ENCODE data around the gene CFAP46.

Gene CFAP46

DNA sequence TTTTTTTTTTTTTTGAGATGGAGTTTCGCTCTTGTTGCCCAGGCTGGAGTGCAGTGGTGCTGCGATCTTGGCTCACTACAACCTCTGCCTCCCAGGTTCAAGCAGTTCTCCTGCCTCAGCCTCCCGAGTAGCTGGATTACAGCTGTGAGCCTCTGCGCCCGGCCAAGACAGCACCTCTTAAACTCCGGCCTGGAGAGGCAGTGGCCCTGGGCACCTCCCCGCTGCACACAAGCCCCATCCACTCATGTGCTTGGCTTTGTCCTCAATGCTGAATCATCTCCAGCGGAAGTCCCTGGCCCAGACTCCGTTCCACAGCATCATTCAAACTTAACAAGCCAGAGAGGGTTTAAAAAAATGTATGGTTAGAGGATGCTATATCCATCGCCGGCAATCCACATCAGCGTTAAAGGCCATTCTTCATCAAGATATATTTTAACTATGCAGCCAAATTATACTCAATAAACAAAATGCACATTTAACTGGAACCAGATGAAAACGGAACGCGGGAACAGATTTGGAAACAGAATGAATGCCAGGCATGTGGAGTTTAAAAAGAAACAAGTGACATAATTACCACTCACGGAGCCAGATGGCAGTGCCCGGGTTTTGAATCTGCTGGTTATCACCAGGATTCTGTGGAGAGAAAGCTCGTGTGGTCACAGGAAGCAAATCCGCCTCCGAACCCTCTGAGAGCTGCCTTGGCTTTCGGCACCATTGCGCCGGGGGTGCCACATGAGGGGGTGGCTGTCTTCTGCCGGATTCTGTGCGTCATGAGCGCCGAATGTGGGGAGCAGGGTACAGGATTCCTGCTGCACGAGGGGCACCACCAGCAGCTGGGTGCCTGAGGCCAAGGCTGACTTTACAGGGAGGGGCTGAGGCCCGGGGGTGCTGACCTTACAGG lies 45.6 kb upstream of the CFAP46 start:
- DNase-seq (ENCODE audit: low read depth) = no peak
- TF ChIP-seq, protein P1, sequence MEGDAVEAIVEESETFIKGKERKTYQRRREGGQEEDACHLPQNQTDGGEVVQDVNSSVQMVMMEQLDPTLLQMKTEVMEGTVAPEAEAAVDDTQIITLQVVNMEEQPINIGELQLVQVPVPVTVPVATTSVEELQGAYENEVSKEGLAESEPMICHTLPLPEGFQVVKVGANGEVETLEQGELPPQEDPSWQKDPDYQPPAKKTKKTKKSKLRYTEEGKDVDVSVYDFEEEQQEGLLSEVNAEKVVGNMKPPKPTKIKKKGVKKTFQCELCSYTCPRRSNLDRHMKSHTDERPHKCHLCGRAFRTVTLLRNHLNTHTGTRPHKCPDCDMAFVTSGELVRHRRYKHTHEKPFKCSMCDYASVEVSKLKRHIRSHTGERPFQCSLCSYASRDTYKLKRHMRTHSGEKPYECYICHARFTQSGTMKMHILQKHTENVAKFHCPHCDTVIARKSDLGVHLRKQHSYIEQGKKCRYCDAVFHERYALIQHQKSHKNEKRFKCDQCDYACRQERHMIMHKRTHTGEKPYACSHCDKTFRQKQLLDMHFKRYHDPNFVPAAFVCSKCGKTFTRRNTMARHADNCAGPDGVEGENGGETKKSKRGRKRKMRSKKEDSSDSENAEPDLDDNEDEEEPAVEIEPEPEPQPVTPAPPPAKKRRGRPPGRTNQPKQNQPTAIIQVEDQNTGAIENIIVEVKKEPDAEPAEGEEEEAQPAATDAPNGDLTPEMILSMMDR (IDR thresholded peaks at IDR 0.05; ENCODE audit: control insufficient read depth, extremely low read depth, insufficient read depth) = no peak
- no peak overlapping the region for H3K4me3 ChIP-seq (ENCODE audit: low read depth, low read length)

DNA sequence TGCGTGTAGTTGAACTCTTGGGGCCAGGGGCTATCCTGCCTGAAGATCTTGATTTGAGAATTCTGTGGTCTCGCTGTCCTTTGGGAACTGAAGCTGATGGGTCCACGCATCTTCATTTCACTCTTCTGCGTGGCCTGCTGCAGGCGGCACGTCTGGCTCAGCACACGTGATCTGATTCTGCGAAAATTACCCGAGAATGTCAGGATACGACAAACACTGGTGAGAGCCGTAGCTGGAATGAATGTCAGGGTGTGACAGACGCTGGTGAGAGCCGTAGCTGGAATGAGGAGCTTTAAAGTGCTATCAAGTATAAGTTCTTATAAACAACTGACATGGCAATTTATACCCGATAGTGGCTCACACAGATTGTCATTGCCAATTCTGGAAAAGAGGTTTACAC lies 44.6 kb upstream of the CFAP46 start:
- no peak overlapping the region for H3K4me3 ChIP-seq (ENCODE audit: low read depth, low read length)
- TF ChIP-seq, protein P1 (IDR thresholded peaks at IDR 0.05; ENCODE audit: control insufficient read depth, extremely low read depth, insufficient read depth) = no peak
- no peak for DNase-seq (ENCODE audit: low read depth)

DNA sequence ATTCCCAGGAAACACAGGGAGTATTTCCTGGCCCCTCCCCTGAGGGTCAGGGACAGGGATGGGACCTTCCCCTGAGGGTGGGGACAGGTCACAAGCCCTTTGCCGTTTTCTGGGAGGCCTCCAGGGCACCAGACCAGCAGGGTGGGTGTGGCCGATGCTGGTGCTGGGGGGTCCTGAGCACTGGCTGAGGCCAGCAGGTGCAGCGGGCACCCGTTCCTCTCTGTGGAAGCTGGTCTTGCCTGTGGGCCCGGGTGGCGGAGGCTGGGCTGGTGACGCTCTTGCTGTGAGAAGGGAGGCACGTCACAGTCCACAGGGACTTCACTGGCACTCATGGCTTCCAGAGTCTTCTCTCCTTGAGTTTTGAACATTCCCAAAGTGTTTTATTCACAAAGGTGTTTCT lies 44.2 kb upstream of the CFAP46 start:
- TF ChIP-seq, protein P1 (IDR thresholded peaks at IDR 0.05; ENCODE audit: control insufficient read depth, extremely low read depth, insufficient read depth) = no peak
- no peak overlapping the region for H3K4me3 ChIP-seq (ENCODE audit: low read depth, low read length)
- DNase-seq (ENCODE audit: low read depth) = no peak

DNA sequence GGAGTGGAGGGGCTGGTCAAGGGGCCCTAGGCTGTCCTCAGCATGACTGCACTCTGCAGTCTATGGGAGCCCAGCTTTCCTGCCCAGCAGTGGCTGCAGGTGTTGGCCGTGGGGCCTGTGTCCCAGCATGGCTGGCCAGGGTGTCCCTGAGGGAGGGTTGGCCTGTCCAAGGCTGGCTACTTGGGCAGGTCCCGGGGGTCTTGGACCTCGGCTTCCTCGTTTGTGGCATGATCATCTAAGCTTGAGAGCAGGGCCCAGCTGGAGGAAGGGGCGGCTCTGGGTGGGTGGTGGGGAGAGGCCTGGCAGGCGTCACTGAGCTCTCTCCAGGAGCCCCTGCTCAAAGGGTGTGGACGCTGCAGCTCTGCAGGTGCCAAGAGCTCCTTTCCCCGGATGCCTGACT lies 43.7 kb upstream of the CFAP46 start:
- no peak overlapping the region for H3K4me3 ChIP-seq (ENCODE audit: low read depth, low read length)
- no peak for DNase-seq (ENCODE audit: low read depth)
- TF ChIP-seq, protein P1 (IDR thresholded peaks at IDR 0.05; ENCODE audit: control insufficient read depth, extremely low read depth, insufficient read depth) = no peak

DNA sequence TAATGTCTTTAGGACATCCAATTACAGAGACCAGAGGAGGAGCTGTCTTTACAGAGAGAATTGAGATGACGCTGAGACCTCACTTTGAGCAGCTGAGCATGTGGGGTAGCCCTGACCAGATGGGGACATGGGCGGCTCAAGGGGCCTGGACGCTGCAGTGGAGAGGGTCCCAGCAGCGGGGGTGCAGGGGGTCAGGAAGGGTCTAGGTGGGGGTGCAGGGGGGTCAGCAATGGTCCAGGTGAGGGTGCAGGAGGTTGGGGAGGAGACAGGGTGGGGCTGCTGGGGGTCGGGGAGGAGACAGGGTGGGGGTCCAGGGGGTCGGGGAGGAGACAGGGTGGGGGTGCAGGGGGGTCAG lies 43.2 kb upstream of the CFAP46 start:
- DNase-seq (ENCODE audit: low read depth) = no peak
- H3K4me3 ChIP-seq (ENCODE audit: low read depth, low read length) = no peak overlapping the region
- TF ChIP-seq, protein P1 (IDR thresholded peaks at IDR 0.05; ENCODE audit: control insufficient read depth, extremely low read depth, insufficient read depth) = no peak

DNA sequence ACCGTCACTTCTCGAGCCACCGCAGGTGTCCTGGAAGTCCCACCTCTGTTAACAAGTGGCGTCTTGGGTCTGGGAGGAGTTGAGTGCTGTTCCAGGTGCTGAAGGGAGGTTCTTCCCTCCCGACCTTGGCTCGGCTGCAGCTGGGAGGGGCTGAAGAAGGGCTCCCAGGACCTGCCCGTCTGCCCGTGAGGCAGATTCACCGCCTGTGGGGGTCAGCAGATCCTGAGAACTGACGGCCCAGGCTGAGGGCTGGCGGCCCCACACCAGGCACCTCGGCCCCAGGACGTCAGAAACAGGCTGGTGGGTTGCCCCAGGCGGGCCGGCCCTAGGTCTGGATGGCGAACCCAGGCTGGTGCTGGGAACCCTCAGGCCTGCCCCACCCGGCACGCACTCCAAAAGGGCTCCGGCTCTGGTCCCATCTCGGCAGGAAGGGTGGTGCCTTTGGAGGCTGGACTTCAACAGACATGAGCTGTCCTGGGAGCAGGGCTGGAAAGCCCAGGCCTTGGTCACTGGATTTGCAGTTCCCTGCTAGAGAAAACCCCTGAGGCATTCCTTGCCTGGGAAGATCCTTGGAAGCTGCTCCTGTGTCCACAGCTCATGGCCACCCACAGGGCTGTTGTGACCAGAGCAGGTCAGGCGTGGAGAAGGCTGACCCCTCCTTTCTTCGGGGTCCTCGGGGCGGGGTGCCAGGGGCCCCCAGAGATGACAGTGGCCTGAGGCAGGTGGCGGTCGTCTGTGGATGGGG lies 42.6 kb upstream of the CFAP46 start:
- no peak overlapping the region for H3K4me3 ChIP-seq (ENCODE audit: low read depth, low read length)
- no peak for DNase-seq (ENCODE audit: low read depth)
- TF ChIP-seq, protein P1 (IDR thresholded peaks at IDR 0.05; ENCODE audit: control insufficient read depth, extremely low read depth, insufficient read depth) = no peak

Measured in LNCaP clone FGC (cell line).